K562 treated with DMSO at 1 percent for 4 hours (cell line): ENCODE data around the gene FERD3L. TPM values are rescaled to one million over a fixed set of nuclear protein-coding genes. Genes with fewer than 3 reads are reported as not detected.

Experiments
- total RNA-seq: library from RNA; unstranded; fragments of 300-600 nt; gene quantifications from 2 replicates; pipeline ENCODE4 v1.2.3, GENCODE V29; 2022; ENCODE audit not compliant: insufficient read depth

FERD3L gene
- not detected in 2 replicates for total RNA-seq

GRCh38 chr7:19144661-19145433, at the start of gene FERD3L:
TSS of gene FERD3L (minus strand) at chr7:19145421. CDS start at chr7:19145362, 59 bp downstream.

GRCh38 chr7:19117091-19117869, 27.9 kb downstream of the FERD3L start, which contains the start of gene TWIST1:
TSS of gene TWIST1 (minus strand) at chr7:19117636. CDS start at chr7:19117321, 315 bp downstream.

Other genes starting within 250 kb of the FERD3L start
- gene TWIST1, start 27.8 kb downstream of the FERD3L start, total RNA-seq: 0.40 TPM in 1 of 2 replicates, not detected in the other